NT2/D1 (cell line): ENCODE measurements around the gene OMP.
"Not testable (repeated sequence)": the region's sequence is repeated elsewhere in the genome, so short reads cannot be mapped to it uniquely, and the experiment has no call there.

Source experiments
- DNase-seq: peaks from one replicate; pipeline ENCODE4 v3.0.0-alpha.2; 2011; ENCODE audit warnings: low read depth, low spot score
- H3K27me3 ChIP-seq: 2 replicates; pipeline ENCODE4 v1.6.0; 2011; ENCODE audit warnings: mild to moderate bottlenecking; ENCODE audit not compliant: insufficient read length, insufficient read depth
- H3K36me3 ChIP-seq: 2 replicates; pipeline ENCODE4 v1.6.1; 2011; ENCODE audit warnings: mild to moderate bottlenecking, low read length, mixed read lengths; ENCODE audit not compliant: insufficient read depth, insufficient read length
- H3K4me1 ChIP-seq: 2 replicates; pipeline ENCODE4 v1.5.1; 2011; ENCODE audit not compliant: insufficient read depth, insufficient read length
- H3K4me3 ChIP-seq: 2 replicates; pipeline ENCODE4 v1.5.1; 2011; ENCODE audit warnings: low read depth; ENCODE audit not compliant: insufficient read length
- H3K9ac ChIP-seq: 2 replicates; pipeline ENCODE4 v1.6.0; 2011; ENCODE audit warnings: low read depth; ENCODE audit not compliant: insufficient read length
- H3K9me3 ChIP-seq: 2 replicates; pipeline ENCODE4 v1.5.1; 2011; ENCODE audit warnings: mild to moderate bottlenecking, low read length; ENCODE audit not compliant: insufficient read depth
- SUZ12 ChIP-seq: IDR thresholded peaks from 2 replicates; pipeline ENCODE4 v1.6.1; 2011; ENCODE audit not compliant: insufficient read length, insufficient read depth; ENCODE audit errors: extremely low read depth
- YY1 ChIP-seq: IDR thresholded peaks from 2 replicates; pipeline ENCODE4 v1.6.1; 2011; ENCODE audit not compliant: insufficient read length, insufficient read depth
- ZNF274 ChIP-seq: IDR thresholded peaks from 2 replicates; pipeline ENCODE4 v1.6.1; 2011; ENCODE audit warnings: mild to moderate bottlenecking, low read depth, low read length

OMP gene

GRCh38 chr11:77057938-77058474 is 44.6 kb upstream of the OMP start:
- Histone ChIP-seq H3K9ac (no peak overlapping the region), H3K4me1 (no peaks in the 10 kb centered on the region), H3K4me3 (no peak overlapping the region), H3K9me3 (peaks cover 10% of the 10 kb centered on the region; the same call in 1 of the 2 replicates), H3K27me3 (no peaks in the 10 kb centered on the region), H3K36me3 (no peaks in the 10 kb centered on the region)
- no peak for TF ChIP-seq YY1
- no peak for TF ChIP-seq SUZ12
- no peak for TF ChIP-seq ZNF274
- no peak for DNase-seq

DNA sequence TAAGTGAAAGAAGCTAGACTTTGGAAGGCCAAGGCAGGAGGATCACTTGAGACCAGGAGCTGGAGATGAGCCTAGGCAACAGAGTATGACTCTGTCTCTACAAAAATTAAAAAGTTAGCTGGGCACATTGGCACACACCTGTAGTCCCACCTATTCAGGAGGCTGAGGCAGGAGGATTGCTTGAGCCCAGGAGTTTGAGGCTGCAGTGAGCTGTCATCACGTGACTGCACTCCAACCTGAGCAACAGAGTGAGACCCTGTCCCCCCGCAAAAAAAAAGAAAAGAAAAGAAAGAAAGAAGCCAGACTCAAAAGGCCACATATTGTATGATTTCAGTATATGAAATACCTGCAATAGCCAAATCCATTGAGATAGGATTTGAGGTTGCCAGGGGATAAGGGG is 43.7 kb upstream of the OMP start:
- H3K4me3 ChIP-seq, result no peak overlapping the region
- peaks cover 10% of the 10 kb centered on the region; the same call in 1 of the 2 replicates for H3K9me3 ChIP-seq
- no peak overlapping the region for H3K9ac ChIP-seq
- DNase-seq, result no peak
- peaks cover 5% of the 10 kb centered on the region for H3K27me3 ChIP-seq
- H3K4me1 ChIP-seq, result no peaks in the 10 kb centered on the region
- TF ChIP-seq YY1, result no peak
- TF ChIP-seq ZNF274, result no peak
- no peak for TF ChIP-seq SUZ12
- no peaks in the 10 kb centered on the region for H3K36me3 ChIP-seq

- H3K36me3 ChIP-seq, result no peaks in the 10 kb centered on the region
- TF ChIP-seq SUZ12 (no peak), YY1 (no peak), ZNF274 (no peak)
- H3K4me3 ChIP-seq, result no peak overlapping the region
- no peak for DNase-seq
- peaks cover 10% of the 10 kb centered on the region; the same call in 1 of the 2 replicates for H3K9me3 ChIP-seq
- no peaks in the 10 kb centered on the region for H3K4me1 ChIP-seq
- peaks cover 14% of the 10 kb centered on the region for H3K27me3 ChIP-seq
- no peak overlapping the region for H3K9ac ChIP-seq
Measured at GRCh38 chr11:77059806-77060205, 42.8 kb upstream of the OMP start.

DNA sequence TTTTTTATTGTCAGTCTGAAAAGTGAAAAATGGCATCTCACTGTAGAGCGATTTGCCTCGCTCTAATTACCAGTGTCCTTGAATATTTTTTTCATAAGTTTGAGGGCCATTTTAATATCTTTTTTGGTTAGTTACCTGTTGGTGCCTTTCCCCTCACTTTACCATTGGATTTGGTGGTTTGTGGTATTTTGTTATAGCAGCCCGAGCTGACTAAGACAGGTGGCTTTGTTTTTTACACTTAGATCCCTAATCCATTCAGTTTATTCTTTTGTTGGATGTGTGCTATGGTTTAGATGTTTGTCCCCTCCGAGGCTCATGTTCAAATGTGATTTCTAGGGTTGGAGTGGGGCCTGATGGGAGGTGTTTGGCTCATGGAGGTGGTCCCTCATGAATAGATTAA is 42.4 kb upstream of the OMP start:
- Histone ChIP-seq H3K4me1 (no peaks in the 10 kb centered on the region), H3K9me3 (peaks cover 10% of the 10 kb centered on the region; the same call in 1 of the 2 replicates), H3K27me3 (peaks cover 18% of the 10 kb centered on the region), H3K9ac (no peak overlapping the region), H3K36me3 (no peaks in the 10 kb centered on the region), H3K4me3 (no peak overlapping the region)
- TF ChIP-seq YY1 (no peak), SUZ12 (no peak), ZNF274 (no peak)
- no peak for DNase-seq

DNA sequence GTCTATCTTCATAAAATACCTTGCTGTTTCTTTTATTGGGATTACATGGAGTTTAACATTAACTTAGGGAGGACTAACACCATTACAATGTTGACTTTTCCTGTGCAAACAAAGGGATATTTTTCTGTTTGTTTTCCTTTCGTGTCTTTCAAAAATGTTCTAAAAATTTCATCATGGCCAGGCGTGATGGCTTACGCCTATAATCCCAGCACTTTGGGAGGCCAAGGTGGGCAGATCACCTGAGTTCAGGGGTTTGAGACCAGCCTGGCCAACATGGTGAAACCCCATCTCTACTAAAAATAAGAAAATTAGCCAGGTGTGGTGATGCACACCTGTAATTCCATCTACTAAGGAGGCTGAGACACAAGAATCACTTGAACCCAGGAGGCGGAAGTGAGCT is 41.4 kb upstream of the OMP start:
- H3K9me3 ChIP-seq, H3K36me3 ChIP-seq, DNase-seq, H3K4me3 ChIP-seq, H3K4me1 ChIP-seq, H3K9ac ChIP-seq: not testable (repeated sequence)
- H3K27me3 ChIP-seq, result peaks cover 26% of the 10 kb centered on the region

- DNase-seq, result no peak
Measured at GRCh38 chr11:77062924-77063323, 39.7 kb upstream of the OMP start.

GRCh38 chr11:77063407-77063806 is 39.2 kb upstream of the OMP start:
- Histone ChIP-seq H3K9ac (no peak overlapping the region), H3K27me3 (peaks cover 26% of the 10 kb centered on the region), H3K9me3 (no peaks in the 10 kb centered on the region), H3K4me3 (no peak overlapping the region), H3K4me1 (peaks cover 3% of the 10 kb centered on the region), H3K36me3 (no peaks in the 10 kb centered on the region)
- no peak for DNase-seq
- TF ChIP-seq ZNF274 (no peak), SUZ12 (no peak), YY1 (no peak)

More at GRCh38 chr11:77062924-77063323, 39.7 kb upstream of the OMP start:
- Histone ChIP-seq H3K9me3 (no peaks in the 10 kb centered on the region), H3K36me3 (no peaks in the 10 kb centered on the region), H3K4me1 (peaks cover under 1% of the 10 kb centered on the region), H3K4me3 (no peak overlapping the region), H3K9ac (no peak overlapping the region), H3K27me3 (peaks cover 26% of the 10 kb centered on the region)
- no peak for TF ChIP-seq SUZ12

- Histone ChIP-seq H3K4me3 (no peak overlapping the region), H3K9me3 (no peaks in the 10 kb centered on the region), H3K4me1 (peaks cover 3% of the 10 kb centered on the region), H3K9ac (no peak overlapping the region), H3K36me3 (no peaks in the 10 kb centered on the region), H3K27me3 (peaks cover 26% of the 10 kb centered on the region)
- DNase-seq, result no peak
- TF ChIP-seq YY1 (no peak), SUZ12 (no peak), ZNF274 (no peak)
Measured at GRCh38 chr11:77063861-77064260, 38.8 kb upstream of the OMP start.
